Uterus (tissue), 2 donors: Measurements from ENCODE around the gene OGFR.

Experiments used
- POLR2A ChIP-seq, 2 donors: fragments of 450-650 bp; IDR thresholded peaks; one replicate each; pipeline ENCODE4 v1.6.1; 2016; ENCODE audit warnings: antibody characterized with exemption in 2 of 2, mild to moderate bottlenecking in 1 of 2, moderate library complexity in 1 of 2
- TF ChIP-seq, protein P1 (sequence below), 4 experiments: fragments of 200-600 bp in 2 of 4; fragments of 450-650 bp in 2 of 4; sonication (generic) in 2 of 4; IDR thresholded peaks; one replicate each; pipeline ENCODE4 v1.5.1; 2016 to 2019; ENCODE audit warnings: antibody characterized with exemption in 4 of 4, mild to moderate bottlenecking in 2 of 4, moderate library complexity in 1 of 4

DNA sequence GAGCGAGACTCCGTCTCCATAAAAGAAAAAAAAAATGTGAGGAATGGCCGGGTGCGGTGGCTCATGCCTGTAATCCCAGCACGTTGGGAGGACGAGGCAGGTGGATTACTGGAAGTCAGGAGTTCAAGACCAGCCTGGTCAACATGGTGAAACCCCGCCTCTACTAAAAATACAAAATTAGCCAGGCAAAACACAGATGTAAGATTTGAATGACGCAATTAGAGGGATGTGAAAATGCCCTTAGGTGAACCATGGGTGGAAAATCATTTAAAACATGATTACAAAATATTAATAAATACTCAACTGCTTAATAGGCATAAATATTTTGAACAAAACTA, 33.1 kb downstream of the OGFR start:
- TF ChIP-seq, protein P1, sequence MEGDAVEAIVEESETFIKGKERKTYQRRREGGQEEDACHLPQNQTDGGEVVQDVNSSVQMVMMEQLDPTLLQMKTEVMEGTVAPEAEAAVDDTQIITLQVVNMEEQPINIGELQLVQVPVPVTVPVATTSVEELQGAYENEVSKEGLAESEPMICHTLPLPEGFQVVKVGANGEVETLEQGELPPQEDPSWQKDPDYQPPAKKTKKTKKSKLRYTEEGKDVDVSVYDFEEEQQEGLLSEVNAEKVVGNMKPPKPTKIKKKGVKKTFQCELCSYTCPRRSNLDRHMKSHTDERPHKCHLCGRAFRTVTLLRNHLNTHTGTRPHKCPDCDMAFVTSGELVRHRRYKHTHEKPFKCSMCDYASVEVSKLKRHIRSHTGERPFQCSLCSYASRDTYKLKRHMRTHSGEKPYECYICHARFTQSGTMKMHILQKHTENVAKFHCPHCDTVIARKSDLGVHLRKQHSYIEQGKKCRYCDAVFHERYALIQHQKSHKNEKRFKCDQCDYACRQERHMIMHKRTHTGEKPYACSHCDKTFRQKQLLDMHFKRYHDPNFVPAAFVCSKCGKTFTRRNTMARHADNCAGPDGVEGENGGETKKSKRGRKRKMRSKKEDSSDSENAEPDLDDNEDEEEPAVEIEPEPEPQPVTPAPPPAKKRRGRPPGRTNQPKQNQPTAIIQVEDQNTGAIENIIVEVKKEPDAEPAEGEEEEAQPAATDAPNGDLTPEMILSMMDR (IDR thresholded peaks at IDR 0.05): no peak
- TF ChIP-seq POLR2A (IDR thresholded peaks at IDR 0.05): no peak
